Uterus (tissue), 2 donors: ENCODE measurements around the gene FBXL15.

Experiments used
- CTCF ChIP-seq, 4 experiments: fragments of 200-600 bp in 2 of 4; fragments of 450-650 bp in 2 of 4; sonication (generic) in 2 of 4; IDR thresholded peaks; one replicate each; pipeline ENCODE4 v1.5.1; 2016 to 2019; ENCODE audit warnings: antibody characterized with exemption in 4 of 4, mild to moderate bottlenecking in 2 of 4, moderate library complexity in 1 of 4
- POLR2A ChIP-seq, 2 donors: fragments of 450-650 bp; IDR thresholded peaks; one replicate each; pipeline ENCODE4 v1.6.1; 2016; ENCODE audit warnings: antibody characterized with exemption in 2 of 2, mild to moderate bottlenecking in 1 of 2, moderate library complexity in 1 of 2

- peak; percentile 13 to 69 for TF ChIP-seq POLR2A (IDR thresholded peaks at IDR 0.05)
- peak in 2 of 4 experiments; percentile 22 to 30 for TF ChIP-seq CTCF (IDR thresholded peaks at IDR 0.05)
Observed at GRCh38 chr10:102450374-102451104, 29.9 kb downstream of the FBXL15 start.
